HG02973 (cell line): Measurements from ENCODE around the gene CUTC.
"Not testable (repeated sequence)": the region's sequence is repeated elsewhere in the genome, so short reads cannot be mapped to it uniquely, and the experiment has no call there.

Source experiments
- ATAC-seq: cut with Tn5 transposase; IDR thresholded peaks from one replicate; pipeline ENCODE4 v1.9.1; 2021; ENCODE audit warnings: moderate library complexity; ENCODE audit not compliant: unreplicated experiment

CUTC gene

DNA sequence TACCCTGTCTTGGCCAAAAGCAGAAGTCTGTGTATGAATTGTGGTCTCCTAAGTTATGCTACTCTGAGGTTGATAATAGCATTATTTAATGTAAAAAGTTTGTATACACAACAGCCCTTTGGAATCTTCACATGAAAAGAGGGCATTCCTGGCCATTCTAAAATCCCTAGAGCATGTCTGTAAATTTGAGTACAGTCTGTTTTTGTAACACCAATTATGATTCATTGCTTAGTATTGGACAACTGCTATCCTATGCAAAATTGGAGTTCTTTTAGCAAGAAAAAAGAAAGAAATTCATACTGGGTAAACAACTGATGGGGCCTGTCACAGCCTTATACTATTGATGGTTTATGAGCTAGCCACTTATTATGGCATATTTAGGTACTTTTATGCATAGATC is 10.2 kb downstream of the CUTC start:
- ATAC-seq: no peak

DNA sequence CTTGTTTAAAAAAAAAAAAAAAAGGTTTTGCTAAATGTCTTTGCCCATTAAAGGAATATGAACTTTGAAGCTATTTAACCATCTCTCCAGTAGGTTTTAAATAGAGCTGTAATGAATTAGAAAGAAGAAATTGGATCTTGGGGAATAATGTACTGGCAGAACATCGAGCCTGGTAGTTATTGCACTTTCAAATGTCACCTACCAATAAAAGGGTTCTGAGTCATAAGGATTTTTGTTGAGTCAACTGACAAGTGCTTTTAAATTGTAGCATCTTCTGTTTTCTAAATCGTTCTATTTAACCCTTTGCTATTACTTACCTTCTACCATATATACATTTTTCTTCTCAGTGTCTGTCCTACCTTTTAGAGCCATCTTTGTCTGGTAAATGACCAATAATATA is 10.7 kb downstream of the CUTC start:
- no peak for ATAC-seq

DNA sequence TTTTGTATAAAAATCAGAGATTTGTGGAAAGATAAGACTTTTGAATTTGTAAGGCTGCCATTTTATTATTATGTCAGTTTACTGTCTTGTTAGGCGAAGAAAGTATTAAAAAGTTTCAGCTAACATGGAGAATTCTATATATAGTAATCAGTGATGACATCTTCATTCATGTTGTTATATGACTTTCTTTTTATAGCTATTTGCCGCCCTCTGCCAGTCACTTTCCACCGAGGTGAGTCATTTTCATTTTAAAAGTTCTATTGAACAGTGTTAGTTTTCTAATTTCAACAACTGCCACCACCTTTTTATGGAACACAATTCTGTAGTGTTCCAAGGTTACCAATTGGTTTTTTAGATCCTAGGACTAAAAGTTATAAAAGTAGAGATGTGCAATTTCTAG is 11.8 kb downstream of the CUTC start:
- ATAC-seq: no peak

DNA sequence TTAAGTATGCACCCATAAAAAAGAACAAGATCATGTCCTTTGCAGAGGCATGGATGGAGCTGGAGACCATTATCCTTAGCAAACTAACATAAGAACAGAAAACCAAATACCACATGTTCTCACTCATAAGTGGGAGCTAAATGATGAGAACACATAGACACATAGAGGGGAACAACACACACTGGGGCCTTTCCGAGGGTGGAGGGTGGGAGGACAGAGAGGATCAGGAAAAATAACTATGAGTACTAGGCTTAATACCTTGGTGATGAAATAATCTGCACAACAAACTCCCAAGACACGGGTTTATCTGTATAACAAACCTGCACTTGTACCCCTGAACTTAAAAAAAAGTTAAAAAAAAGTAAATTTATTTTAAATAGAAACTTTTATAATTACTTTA is 14.1 kb downstream of the CUTC start:
- not testable (repeated sequence) for ATAC-seq

DNA sequence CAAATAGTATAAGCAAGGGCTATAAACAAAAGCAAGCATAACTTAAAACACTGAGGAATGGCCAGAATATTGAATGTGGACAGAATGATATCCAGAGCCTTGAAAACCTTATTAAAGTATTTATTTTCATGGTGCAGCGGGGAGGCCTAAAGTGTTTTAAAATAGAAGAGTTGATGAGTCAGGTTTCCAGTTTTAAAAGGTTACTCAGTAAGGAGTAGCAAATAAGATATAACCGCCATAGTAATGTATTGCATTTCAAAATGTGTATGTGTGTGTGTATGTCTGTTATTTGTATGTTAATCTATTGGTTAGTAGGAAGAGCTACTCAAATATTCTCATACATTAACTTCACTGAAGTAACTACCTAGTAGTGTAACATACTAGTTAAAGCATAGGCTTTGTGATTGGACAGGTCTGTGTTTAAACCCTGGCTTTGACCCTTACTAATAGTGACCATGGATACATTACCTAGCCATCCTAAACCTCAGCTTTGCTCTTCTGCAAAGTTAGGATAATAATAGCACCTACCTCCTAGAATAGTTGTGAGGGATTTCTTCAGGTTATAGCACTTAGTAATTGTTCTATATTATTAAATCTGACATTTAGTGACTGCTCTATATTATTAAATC is 16.9 kb downstream of the CUTC start:
- no peak for ATAC-seq

DNA sequence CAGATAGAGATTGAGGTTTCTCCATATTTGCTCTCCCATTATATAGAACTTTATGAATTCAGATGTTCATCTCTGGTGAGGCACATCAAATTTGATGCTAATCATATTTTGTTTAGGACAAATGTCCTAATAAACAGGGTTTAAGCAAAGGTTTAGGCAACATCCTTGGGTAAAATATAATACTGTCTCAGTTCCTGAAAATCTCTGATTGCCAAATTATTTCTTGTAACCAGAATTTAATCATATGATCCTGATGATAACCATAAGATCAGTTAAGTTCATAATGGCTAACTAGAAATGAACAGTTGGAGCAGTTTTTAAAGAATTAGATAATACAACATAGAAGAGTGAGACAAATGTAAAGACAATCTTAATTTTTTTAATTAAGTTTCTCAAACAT is 18.6 kb downstream of the CUTC start:
- no peak for ATAC-seq

DNA sequence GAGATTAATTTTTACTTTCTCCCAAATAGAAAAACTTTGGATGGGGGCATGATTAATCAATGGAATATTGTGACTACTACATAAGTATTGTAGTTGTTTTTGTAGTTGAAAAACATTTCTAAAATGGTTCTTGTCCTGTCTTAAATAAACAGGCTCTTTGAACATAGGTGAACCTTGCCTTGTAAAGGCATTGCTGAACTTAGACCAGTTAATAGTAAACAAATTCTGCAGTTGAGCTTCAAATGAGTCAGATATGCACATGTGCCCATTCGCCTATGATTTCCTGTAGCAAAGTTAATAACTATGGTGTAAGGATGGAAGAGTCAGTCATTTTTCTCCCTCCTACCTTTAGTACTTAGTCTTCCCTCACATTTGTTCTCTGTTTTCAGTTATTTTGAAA is 22.6 kb downstream of the CUTC start:
- ATAC-seq: no peak

DNA sequence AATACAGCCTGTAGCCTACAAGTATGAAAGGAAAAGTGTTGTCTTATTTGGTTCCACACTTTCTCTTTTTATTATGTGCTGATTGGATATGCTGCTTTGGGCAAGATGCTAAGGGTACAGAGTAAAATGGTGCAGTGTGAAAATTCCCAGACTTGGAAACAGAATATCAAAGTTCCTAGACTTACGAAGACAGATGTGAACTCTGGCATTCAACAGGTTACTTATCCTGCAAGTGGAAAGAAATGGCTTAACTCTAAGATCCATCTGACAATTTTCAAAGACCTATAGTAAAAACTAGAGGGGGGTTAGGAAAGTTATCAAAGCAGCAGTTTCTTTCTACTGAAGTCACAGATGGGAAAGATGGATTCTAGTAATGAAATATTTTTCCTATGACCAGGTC is 24.1 kb downstream of the CUTC start:
- ATAC-seq: no peak

DNA sequence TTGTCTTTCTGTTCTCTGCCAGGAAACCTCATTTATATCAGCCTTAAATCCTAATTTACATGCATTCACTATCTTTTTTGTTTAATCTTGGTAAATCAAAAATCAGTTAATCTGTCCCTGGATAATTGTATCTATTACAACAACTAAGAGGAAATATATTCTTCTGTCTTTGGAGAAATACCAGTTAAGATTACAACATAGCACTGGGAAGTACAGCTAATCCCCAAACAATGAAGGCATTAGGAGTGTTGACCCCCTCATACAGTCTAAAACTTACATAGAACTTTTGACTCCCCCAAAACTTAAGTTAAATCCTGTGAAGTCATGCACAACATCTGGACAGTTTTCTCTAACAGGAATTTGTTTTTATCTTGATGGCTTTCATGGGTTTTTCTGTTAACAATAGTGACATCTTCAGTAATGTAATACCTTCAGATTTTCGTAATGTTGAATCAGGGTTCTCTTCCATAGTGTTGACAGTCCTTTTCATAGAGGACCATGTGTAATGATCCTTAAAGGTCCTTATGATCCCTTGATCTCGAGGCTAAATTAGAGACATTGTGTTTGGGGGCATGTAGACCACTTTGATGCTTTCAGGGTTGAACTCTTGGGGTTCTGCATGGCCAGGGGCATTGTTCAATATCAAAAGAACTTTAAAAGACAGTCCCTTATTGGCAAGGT is 26.3 kb downstream of the CUTC start:
- no peak for ATAC-seq

DNA sequence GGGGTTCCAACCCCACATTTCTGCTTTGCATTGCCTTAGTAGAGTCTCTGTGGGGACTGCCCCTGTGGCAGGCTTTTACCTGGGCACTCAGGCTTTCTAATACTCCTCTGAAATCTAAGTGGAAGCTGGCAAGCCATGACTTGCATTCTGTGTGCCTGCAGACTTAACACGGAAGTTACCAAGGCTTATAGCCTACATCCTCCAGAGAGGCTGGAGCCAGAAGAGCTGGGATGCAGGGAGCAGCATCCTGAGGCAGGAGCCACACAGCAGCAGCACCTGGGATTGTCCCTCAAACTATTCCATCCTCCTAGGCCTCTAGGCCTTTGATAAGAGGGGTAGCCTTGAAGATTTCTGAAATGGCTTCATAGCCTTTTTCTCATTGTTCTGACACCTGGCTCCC is 28.3 kb downstream of the CUTC start:
- ATAC-seq: no peak

DNA sequence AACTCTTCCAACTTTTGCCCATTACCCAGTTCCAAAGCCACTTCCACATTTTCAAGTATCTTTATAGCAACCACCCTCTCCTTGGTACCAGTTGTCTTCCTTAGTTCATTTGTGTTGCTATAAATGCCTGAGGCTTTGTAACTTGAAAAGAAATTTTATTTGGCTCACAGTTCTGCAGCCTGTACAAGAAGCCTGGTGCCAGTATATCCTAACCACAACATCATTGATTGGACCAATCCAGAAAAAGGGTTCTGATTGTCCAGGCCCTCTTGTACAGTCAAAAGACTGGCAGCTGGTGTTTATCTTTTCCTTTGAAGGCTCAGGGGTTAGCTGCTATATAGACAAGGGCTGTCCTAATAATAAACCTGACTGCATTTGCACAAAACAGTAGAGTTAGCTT is 29.3 kb downstream of the CUTC start:
- ATAC-seq: no peak

DNA sequence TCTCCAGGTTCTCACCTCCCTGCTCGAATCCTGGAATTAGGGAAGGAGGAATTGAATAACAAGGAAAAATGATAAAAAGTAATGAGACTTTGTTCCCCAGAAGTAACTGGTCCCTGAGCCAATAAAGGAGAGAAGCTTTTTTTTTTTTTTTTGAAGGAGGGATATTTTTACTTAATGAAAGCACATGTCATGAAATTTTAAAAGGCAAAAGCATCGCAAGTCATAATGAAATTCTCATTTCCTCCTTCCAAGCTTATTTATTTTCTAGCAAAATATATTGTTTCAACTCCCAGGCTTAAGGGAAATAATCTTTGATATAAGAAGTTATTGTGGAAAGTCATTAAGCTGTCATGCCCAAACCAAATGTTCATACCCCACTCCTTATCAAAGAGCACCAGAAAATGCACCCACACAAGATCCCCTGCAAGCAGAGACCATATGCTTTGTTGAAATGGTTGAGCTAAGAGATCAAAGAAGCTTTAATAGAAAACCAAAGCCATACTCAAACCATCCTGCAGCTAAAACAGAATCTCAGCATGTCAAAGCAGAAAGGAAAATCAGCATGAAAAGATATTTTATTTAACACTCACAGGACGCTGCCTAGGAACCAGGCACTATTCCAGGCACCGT is 33.8 kb downstream of the CUTC start:
- no peak for ATAC-seq

DNA sequence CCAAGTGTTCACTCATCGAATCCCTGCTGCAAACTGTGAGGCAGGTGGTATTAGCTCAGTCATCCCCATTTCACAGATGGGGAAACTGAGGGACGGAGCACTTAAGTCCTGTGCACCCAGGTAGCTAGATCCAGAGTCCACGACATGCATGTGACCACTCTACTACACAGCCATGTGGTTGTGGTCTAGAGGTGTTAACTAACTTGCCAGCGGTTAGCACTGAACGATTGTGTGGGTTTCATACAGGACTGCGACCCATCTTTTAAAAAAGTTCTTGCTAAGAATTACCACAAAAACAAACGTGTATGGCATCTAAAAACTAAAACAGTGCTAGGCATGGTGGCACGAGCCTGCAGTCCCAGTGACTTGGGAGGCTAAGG is 34.3 kb downstream of the CUTC start:
- ATAC-seq: peak; percentile 87

DNA sequence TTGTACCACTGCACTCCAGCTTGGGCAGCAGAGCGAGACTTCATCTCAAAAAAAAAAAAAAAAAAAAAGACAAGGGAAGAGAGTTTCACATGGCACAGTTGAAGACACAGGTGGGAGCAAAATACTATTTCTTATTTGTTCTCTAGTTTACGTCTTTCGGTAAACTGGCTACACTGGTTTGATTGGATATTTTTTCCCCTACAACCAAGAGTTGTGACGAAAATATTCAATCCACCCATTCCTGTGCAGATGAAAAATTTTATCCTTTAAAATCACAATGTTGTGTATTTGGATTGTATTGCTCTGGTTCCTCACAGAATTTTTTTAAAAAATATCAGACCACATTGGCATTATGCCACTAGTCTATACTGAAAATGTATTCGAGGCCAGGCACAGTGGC is 35.9 kb downstream of the CUTC start:
- ATAC-seq: no peak

DNA sequence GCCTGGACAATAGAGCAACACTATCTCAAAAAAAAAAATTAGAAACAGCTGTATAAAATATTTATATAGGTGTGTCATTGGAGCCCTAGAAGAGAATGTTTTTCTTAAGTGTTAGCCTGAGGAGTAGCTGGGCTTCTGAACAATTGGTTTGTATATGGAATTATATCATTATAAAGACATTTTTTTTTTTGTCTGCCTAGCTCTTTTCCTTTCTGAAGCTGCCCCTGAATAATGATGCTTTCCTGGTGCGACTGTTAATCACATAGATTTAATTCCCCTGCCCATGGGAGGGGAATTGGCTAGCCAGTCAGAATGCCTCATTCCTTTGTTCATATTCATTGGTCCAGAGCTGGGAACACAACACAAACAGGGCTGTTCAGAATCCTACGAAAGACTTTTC is 36.5 kb downstream of the CUTC start:
- no peak for ATAC-seq

DNA sequence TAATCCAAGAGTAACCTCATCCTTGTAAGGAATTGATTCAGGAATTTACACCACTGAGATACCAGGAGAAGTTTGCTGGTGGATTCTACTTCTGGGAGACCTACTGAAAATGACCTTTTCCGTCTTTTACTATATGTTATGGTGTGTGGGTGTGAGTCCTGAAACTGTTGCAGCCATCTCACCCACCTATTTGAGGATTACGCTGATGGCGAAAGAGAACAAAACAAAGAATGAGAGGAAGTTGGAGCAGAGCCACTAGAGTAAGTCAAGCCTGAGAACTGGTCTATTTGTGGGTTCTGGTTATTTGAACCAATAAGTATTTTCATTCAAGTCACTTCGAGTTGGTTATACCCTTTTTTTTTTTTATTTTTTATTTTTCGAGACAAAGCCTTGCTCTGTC is 37.7 kb downstream of the CUTC start:
- ATAC-seq: no peak

DNA sequence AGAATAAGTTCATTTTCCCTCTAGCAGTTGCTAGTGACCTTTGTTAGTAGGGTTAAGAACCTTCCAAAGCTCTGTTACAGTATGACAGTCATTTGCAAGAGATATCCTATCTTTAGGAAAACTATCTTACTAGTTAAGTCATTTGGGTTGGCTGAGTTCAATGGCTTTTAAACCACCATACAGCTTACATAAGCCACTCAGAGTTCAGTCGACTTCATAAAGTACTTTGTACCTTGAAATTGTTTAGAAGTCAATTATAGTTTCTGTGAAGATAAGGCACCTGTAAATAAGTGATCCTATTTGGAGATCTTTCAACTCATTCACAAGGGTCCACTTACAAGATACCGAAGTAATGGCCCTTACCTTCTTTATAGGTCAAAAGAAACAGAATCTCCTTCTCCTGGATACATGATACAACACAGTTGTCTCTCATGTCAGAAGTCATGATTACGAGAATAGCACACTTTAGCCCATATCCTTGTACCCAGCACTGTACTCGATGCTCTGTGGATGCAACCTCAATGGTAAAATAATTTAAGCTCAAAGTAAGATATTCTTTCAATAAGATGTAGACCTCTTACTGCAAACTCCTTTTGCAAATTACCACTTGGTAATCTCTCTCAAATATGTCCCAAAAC is 38.5 kb downstream of the CUTC start:
- ATAC-seq: no peak

DNA sequence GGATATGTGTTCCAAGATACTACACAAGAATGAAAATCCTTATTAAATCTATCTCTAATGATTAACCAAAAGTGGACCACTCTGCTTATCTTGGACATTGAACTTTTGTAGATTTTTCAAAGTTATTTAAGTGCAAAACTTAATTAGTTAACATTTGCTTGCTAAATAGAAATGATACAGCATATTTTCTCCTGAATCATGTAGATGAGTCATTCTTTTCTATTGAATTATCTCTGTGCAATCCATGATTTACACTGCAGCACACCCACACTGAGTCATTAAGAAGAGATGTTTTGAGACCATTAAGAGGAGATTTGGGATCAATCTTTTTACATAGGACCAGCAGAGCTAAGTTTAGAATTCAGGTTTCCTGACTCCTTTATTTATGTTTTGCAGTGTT is 43.8 kb downstream of the CUTC start:
- no peak for ATAC-seq

DNA sequence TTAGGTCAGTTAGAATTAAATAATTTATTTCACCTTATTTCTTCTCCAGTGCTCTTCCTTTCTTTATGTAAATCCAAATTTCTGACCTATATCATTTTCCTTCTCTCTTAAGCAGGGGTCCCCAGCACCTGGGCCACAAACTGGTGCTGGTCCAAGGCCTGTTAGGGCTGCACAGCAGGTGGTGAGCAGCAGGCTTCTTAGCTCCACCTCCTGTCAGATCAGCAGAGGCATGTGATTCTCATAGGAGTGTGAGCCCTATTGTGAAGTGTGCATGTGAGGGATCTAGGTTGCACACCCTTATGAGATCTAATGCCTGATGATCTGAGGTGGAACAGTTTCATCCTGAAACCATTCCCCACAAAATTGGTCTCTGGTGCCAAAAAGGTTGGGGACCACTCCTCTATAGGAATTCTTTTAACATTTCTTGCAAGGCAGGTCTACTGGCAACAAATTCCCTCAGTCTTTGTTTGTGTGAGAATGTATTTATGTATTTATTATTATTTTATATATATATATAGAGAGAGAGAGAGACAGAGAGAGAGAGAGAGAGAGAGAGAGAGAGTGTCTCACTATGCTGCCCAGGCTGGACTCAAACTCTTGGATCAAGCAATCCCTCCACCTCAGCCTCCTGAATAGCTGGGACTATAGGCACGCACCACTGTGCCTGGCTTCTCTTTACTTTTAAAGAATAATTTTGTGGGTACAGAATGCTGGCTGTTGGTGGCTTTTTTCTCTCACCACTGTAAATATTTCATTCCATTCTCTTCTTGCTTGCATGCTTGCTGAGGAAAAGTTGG is 46.1 kb downstream of the CUTC start:
- ATAC-seq: no peak

DNA sequence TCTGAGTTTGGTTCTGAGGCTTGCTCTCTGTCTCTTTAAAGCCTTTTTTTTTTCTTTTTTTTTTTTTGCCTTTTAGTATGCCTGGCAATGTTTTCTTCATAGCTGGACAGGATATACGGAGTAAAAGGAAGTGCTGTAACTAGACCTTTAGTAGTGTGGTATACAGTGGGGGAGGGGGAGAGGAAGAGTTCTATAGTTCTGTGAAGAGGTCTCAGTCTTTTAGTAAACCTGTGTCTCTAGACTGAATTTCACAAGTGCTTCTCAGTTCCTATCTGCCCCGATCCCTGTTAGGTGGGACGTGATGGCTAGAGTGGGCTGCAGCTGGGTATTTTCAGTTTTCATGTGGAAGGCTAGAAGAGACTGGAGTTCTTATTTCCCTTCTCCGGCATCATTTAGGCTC is 47.3 kb downstream of the CUTC start:
- no peak for ATAC-seq

DNA sequence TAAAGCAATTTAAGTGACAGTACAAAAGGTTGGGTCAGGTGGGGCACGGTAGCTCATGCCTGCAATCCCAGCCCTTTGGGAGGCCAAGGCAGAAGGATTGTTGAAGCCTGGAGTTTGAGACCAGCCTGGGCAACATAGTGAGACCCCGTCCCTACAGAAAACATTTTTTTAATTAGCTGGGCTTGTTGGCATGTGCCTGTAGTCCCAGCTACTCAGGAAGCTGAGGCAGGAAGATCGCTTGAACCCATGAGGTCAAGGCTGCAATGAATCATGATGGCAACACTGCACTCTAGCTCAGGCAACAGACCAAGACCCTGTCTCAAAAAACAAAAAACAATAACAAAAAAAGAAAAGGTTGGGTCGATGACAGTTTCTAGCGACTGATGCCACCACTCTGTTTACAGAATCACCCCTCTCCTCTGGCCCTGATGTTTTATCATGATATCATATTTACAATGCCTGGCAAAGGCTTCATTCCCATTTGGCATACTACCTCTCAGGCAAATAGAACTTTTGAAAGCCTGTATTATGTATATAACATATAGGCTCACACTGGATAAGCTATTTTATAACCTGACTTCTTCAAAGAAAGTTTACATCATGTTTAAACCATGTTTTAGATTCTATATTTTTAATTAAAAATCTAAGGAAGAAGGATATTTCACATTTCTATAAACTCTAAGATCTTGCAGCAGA is 49.8 kb downstream of the CUTC start:
- ATAC-seq: no peak
